Measurements from ENCODE around the gene GNB1.

Gene GNB1

GRCh38 chr1:1760715-1761114 is 130.2 kb downstream of the GNB1 start:
- DNase-seq (ENCODE audit: low spot score): no peak
- no peak for TF ChIP-seq CTCF (IDR thresholded peaks at IDR 0.05)
- no peak overlapping the region for H3K27ac ChIP-seq
- H3K4me3 ChIP-seq: no peak overlapping the region

GRCh38 chr1:1760345-1760650 is 130.6 kb downstream of the GNB1 start:
- Histone ChIP-seq H3K27ac (no peak overlapping the region), H3K4me3 (no peak overlapping the region)
- TF ChIP-seq CTCF (IDR thresholded peaks at IDR 0.05): no peak
- no peak for DNase-seq (ENCODE audit: low spot score)

- DNase-seq (ENCODE audit: low spot score): no peak
- Histone ChIP-seq H3K27ac (peak overlapping the region in 1 of 2 donors; percentile 45), H3K4me3 (no peak overlapping the region)
- no peak for TF ChIP-seq CTCF (IDR thresholded peaks at IDR 0.05)
These were observed 131.2 kb downstream of the GNB1 start for GRCh38 chr1:1759456-1760344.

GRCh38 chr1:1758692-1759455 is 132.0 kb downstream of the GNB1 start:
- DNase-seq (ENCODE audit: low spot score): no peak
- TF ChIP-seq CTCF (IDR thresholded peaks at IDR 0.05): no peak
- H3K27ac ChIP-seq: peak overlapping the region in 1 of 2 donors; percentile 45
- no peak overlapping the region for H3K4me3 ChIP-seq

DNA sequence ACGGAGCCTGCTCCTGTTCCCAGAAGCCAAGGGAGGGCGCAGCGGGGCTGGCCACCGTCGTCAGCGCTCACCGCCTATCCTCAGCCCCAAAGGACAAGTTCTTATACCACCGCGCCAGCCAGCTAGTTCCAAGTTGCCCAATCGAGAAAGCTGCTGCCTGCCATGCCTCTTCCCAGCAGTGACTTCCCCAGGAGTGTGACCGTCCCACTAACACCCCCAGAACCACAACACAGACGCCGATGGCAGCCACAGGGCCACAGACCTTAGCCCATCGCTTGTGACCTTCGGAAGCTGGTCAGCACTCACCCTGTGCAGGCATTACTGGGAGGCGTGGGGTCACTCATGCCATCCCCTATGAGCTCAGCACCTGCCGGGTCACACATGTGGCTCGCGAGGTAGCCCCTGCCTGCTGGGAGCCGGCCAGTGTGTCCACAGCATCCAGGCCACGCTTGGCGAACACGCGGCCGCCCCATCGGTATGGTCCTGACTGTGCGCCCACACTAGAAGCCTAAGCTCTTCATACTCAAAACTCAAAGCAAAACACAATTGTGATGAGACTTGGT is 132.7 kb downstream of the GNB1 start:
- no peak overlapping the region for H3K4me3 ChIP-seq
- TF ChIP-seq CTCF (IDR thresholded peaks at IDR 0.05): no peak
- H3K27ac ChIP-seq: no peak overlapping the region
- DNase-seq (ENCODE audit: low spot score): no peak

DNA sequence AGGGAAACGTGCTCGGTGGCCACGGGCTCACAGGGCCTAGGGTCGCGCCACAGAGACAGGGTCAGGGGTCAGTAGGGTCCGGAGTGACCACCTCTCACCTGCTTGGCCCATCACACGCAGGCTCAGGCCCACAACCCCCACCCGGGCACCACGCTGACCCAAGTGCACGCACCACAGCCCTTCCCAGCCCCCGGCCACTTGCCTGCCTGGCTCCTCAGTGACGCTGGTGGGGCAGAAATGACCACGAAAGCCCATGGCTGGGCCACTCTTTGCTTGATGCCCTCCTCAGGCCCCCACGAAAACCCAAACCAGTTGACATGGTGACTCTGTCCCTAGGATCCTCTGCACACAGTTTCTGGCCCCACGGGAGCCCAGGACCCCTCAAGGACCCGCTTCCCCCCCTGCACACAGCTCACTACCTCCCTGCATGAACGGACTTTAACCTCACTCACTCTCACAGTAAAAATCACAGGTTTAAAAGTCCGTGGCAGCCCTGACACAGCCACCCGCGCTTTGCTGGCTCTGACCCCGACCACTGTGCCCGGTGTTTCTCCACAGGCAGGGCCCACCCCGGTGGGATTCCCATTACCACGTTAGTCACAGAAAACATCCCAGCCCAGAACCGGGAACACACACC is 133.3 kb downstream of the GNB1 start:
- H3K27ac ChIP-seq: no peak overlapping the region
- no peak for TF ChIP-seq CTCF (IDR thresholded peaks at IDR 0.05)
- DNase-seq (ENCODE audit: low spot score): no peak
- H3K4me3 ChIP-seq: no peak overlapping the region
